Measurements from ENCODE around the gene RPRD1B.

Gene RPRD1B

GRCh38 chr20:37987602-37988290 lies 45.8 kb upstream of the RPRD1B start:
- TF ChIP-seq CTCF (IDR thresholded peaks at IDR 0.05) = no peak
- Histone ChIP-seq H3K79me2 (no peaks in the 10 kb centered on the region), H3K9ac (no peak overlapping the region), H3K27ac (no peak overlapping the region), H3K36me3 (ENCODE audit: control insufficient read depth, insufficient read depth, low read length) (no peaks in the 10 kb centered on the region), H3K4me1 (no peaks in the 10 kb centered on the region), H3K4me2 (ENCODE audit: low read length) (no peak overlapping the region), H3K4me3 (ENCODE audit: low read depth, low read length) (no peak overlapping the region), H3K27me3 (ENCODE audit: control insufficient read depth, insufficient read depth, low read length) (no peaks in the 10 kb centered on the region), H3K9me3 (ENCODE audit: control insufficient read depth, low read length) (no peaks in the 10 kb centered on the region), H2AFZ (no peak overlapping the region)

- H3K4me1 ChIP-seq = no peaks in the 10 kb centered on the region
Measured at GRCh38 chr20:37988306-37988954, 45.1 kb upstream of the RPRD1B start.

GRCh38 chr20:37989601-37990295 lies 43.8 kb upstream of the RPRD1B start:
- Histone ChIP-seq H3K4me2 (ENCODE audit: low read length) (no peak overlapping the region), H3K27me3 (ENCODE audit: control insufficient read depth, insufficient read depth, low read length) (no peaks in the 10 kb centered on the region), H3K9ac (no peak overlapping the region), H3K27ac (no peak overlapping the region), H3K9me3 (ENCODE audit: control insufficient read depth, low read length) (no peaks in the 10 kb centered on the region), H3K4me1 (no peaks in the 10 kb centered on the region), H2AFZ (no peak overlapping the region), H3K36me3 (ENCODE audit: control insufficient read depth, insufficient read depth, low read length) (no peaks in the 10 kb centered on the region), H3K4me3 (ENCODE audit: low read depth, low read length) (no peak overlapping the region), H3K79me2 (no peaks in the 10 kb centered on the region)
- no peak for TF ChIP-seq CTCF (IDR thresholded peaks at IDR 0.05)

More at GRCh38 chr20:37988306-37988954, 45.1 kb upstream of the RPRD1B start:
- H3K4me3 ChIP-seq (ENCODE audit: low read depth, low read length) = no peak overlapping the region
- no peaks in the 10 kb centered on the region for H3K36me3 ChIP-seq (ENCODE audit: control insufficient read depth, insufficient read depth, low read length)
- no peak for TF ChIP-seq CTCF (IDR thresholded peaks at IDR 0.05)
- H3K79me2 ChIP-seq = no peaks in the 10 kb centered on the region
- no peak overlapping the region for H3K4me2 ChIP-seq (ENCODE audit: low read length)
- H3K27ac ChIP-seq = no peak overlapping the region
- H3K27me3 ChIP-seq (ENCODE audit: control insufficient read depth, insufficient read depth, low read length) = no peaks in the 10 kb centered on the region
- H2AFZ ChIP-seq = no peak overlapping the region
- no peaks in the 10 kb centered on the region for H3K9me3 ChIP-seq (ENCODE audit: control insufficient read depth, low read length)
- H3K9ac ChIP-seq = no peak overlapping the region

- Histone ChIP-seq H3K9ac (no peak overlapping the region), H3K4me1 (peaks cover 2% of the 10 kb centered on the region), H3K27ac (no peak overlapping the region), H3K4me2 (ENCODE audit: low read length) (no peak overlapping the region), H3K36me3 (ENCODE audit: control insufficient read depth, insufficient read depth, low read length) (no peaks in the 10 kb centered on the region), H3K27me3 (ENCODE audit: control insufficient read depth, insufficient read depth, low read length) (no peaks in the 10 kb centered on the region), H3K79me2 (no peaks in the 10 kb centered on the region), H3K4me3 (ENCODE audit: low read depth, low read length) (no peak overlapping the region), H3K9me3 (ENCODE audit: control insufficient read depth, low read length) (no peaks in the 10 kb centered on the region), H2AFZ (no peak overlapping the region)
- no peak for TF ChIP-seq CTCF (IDR thresholded peaks at IDR 0.05)
Measured at GRCh38 chr20:37990571-37991151, 42.9 kb upstream of the RPRD1B start.
